ENCODE results near the gene CD247. TPM values are rescaled to one million over a fixed set of nuclear protein-coding genes. Genes with fewer than 3 reads are reported as not detected.

The CD247 gene
- total and polyA plus RNA-seq, 9 of the 15 experiments (the other 6 are each of a cell fraction or from before 2014, with no cell fraction given) = 0.08 to 0.42 (median 0.28) TPM; not detected in 5

GRCh38 chr1:167418391-167418790, 99.9 kb downstream of the CD247 start:
- no peak overlapping the region for H3K9ac ChIP-seq (ENCODE audit: insufficient read depth in 1 of 2, low read depth in 2 of 2, low read length in 2 of 2)
- no TSS peak for BruUV-seq (replicated peaks)
- ChIA-PET CTCF (ENCODE audit: low intra/inter-chr PET ratio) (no interaction called here), POLR2A (interaction anchor here (0.8 to 1.2 kb wide), 3 partner anchors 9 to 16 kb away, joined by 3 read pairs; no protein-coding TSS in a partner anchor)
- H3K4me2 ChIP-seq (ENCODE audit: insufficient read depth, low read length) = no peak overlapping the region
- intact Hi-C loops (cut with micrococcal nuclease) = no loop called here
- H3K4me1 ChIP-seq (replicated peaks in 1 of 2; ENCODE audit: control insufficient read depth in 2 of 2, insufficient read depth in 2 of 2, low read length in 2 of 2) = peaks cover 6 to 7% of the 10 kb centered on the region in 2 experiments; a peak in 3 of 5 replicates
- no peak for DNase-seq (ENCODE audit: extremely low read depth in 1 of 4, low spot score in 3 of 4)
- no peak for TF ChIP-seq CEBPG (CRISPR knock-in tag; IDR thresholded peaks at IDR 0.05)
- no peak for TF ChIP-seq CEBPG (tag; conservative IDR thresholded peaks at IDR 0.05 in 1 of 2, IDR thresholded peaks at IDR 0.05 in 1 of 2)
- TF ChIP-seq ATF4 (CRISPR knock-in tag; IDR thresholded peaks at IDR 0.05) = no peak
- TF ChIP-seq NR1H2 (CRISPR knock-in tag; IDR thresholded peaks at IDR 0.05) = no peak
- H4K20me1 ChIP-seq (replicated peaks; ENCODE audit: control insufficient read depth, insufficient read depth, low read length) = no peaks in the 10 kb centered on the region
- ATAC-seq = no peak
- no peak for FAIRE-seq
- H2AFZ ChIP-seq (ENCODE audit: low read depth, low read length) = no peak overlapping the region
- H3K27ac ChIP-seq (ENCODE audit: extremely low read depth, low read depth, low read length) = no peak overlapping the region
- H3K9me3 ChIP-seq (replicated peaks; ENCODE audit: control insufficient read depth, insufficient read depth, low read depth, low read length) = no peaks in the 10 kb centered on the region
- H3K36me3 ChIP-seq (ENCODE audit: control insufficient read depth, insufficient read depth, low read length) = peaks cover 3% of the 10 kb centered on the region; the same call in 1 of the 3 replicates
- in situ Hi-C loops (cut with MboI) = no loop called here
- H3K4me3 ChIP-seq = no peak overlapping the region
- H3K79me2 ChIP-seq (ENCODE audit: control insufficient read depth, insufficient read depth, low read length) = no peaks in the 10 kb centered on the region
- no peaks in the 10 kb centered on the region for H3K27me3 ChIP-seq (ENCODE audit: control insufficient read depth in 2 of 2, insufficient read depth in 2 of 2, low read length in 2 of 2)
- H3K9me1 ChIP-seq (ENCODE audit: control insufficient read depth, insufficient read depth, low read length) = no peaks in the 10 kb centered on the region

- no peak for FAIRE-seq
- Histone ChIP-seq H3K4me3 (no peak overlapping the region), H4K20me1 (replicated peaks; ENCODE audit: control insufficient read depth, insufficient read depth, low read length) (no peaks in the 10 kb centered on the region), H3K4me2 (ENCODE audit: insufficient read depth, low read length) (no peak overlapping the region), H3K4me1 (replicated peaks in 1 of 2; ENCODE audit: control insufficient read depth in 2 of 2, insufficient read depth in 2 of 2, low read length in 2 of 2) (peaks cover 6 to 7% of the 10 kb centered on the region in 2 experiments; a peak in 3 of 5 replicates), H3K36me3 (ENCODE audit: control insufficient read depth, insufficient read depth, low read length) (peaks cover 18% of the 10 kb centered on the region), H3K9me3 (replicated peaks; ENCODE audit: control insufficient read depth, insufficient read depth, low read depth, low read length) (no peaks in the 10 kb centered on the region), H3K9me1 (ENCODE audit: control insufficient read depth, insufficient read depth, low read length) (no peaks in the 10 kb centered on the region), H3K9ac (ENCODE audit: insufficient read depth in 1 of 2, low read depth in 2 of 2, low read length in 2 of 2) (no peak overlapping the region), H3K79me2 (ENCODE audit: control insufficient read depth, insufficient read depth, low read length) (no peaks in the 10 kb centered on the region), H3K27me3 (ENCODE audit: control insufficient read depth in 2 of 2, insufficient read depth in 2 of 2, low read length in 2 of 2) (no peaks in the 10 kb centered on the region), H2AFZ (ENCODE audit: low read depth, low read length) (no peak overlapping the region), H3K27ac (ENCODE audit: extremely low read depth, low read depth, low read length) (no peak overlapping the region)
- ChIA-PET CTCF (ENCODE audit: low intra/inter-chr PET ratio) (interaction anchor here (0.9 kb wide), 1 partner anchor 26 kb away, joined by 3 read pairs; no protein-coding TSS in a partner anchor), POLR2A (no interaction called here)
- intact Hi-C loops (cut with micrococcal nuclease) = no loop called here
- in situ Hi-C loops (cut with MboI) = no loop called here
- WGBS (ENCODE audit: insufficient coverage, low coverage, missing lambda C conversion rate) = 86% methylated on average over 1 of the region's 1 CpG
- no peak for DNase-seq (ENCODE audit: extremely low read depth in 1 of 4, low spot score in 3 of 4)
- TF ChIP-seq E2F4 (CRISPR knock-in tag; IDR thresholded peaks at IDR 0.05; ENCODE audit: low read depth) (0 out of 2 replicates have a peak, but pooled peaks have one; percentile 21), ZNF274 (IDR thresholded peaks at IDR 0.05; ENCODE audit: borderline replicate concordance, low read depth, low read length) (no peak)
- ATAC-seq = peak; percentile 39; the same call in 2 of the 3 replicates
- BruUV-seq (replicated peaks) = no TSS peak
Measured at GRCh38 chr1:167416506-167416905, 101.8 kb downstream of the CD247 start.
